Effector memory CD4-positive, alpha-beta T cell (primary cell): ENCODE results near the gene DUOX1.

ENCODE experiments used
- DNase-seq, 3 donors: peaks; one replicate each; pipeline ENCODE4 v3.0.0-alpha.2; 2020
- H3K27ac ChIP-seq: 2 replicates; pipeline ENCODE4 v1.7.0; 2013; ENCODE audit warnings: mild to moderate bottlenecking, low read length, moderate library complexity; ENCODE audit not compliant: insufficient read depth, poor library complexity, severe bottlenecking
- H3K27me3 ChIP-seq: replicated peaks from 2 replicates; pipeline ENCODE4 v1.7.0; 2013; ENCODE audit warnings: mild to moderate bottlenecking, low read length; ENCODE audit not compliant: insufficient read depth, control insufficient read depth, poor library complexity, severe bottlenecking
- H3K36me3 ChIP-seq: 2 replicates; pipeline ENCODE4 v1.7.0; 2013; ENCODE audit warnings: mild to moderate bottlenecking, low read length, moderate library complexity; ENCODE audit not compliant: control insufficient read depth, insufficient read depth
- H3K4me1 ChIP-seq: 2 replicates; pipeline ENCODE4 v1.7.0; 2013; ENCODE audit warnings: low read length, mild to moderate bottlenecking; ENCODE audit not compliant: control insufficient read depth, insufficient read depth, poor library complexity, severe bottlenecking
- H3K4me3 ChIP-seq: 2 replicates; pipeline ENCODE4 v1.7.0; 2013; ENCODE audit warnings: low read length, low read depth, mild to moderate bottlenecking; ENCODE audit not compliant: insufficient read depth, poor library complexity, severe bottlenecking
- H3K9me3 ChIP-seq: 2 replicates; pipeline ENCODE4 v1.7.0; 2013; ENCODE audit warnings: mild to moderate bottlenecking, low read length, moderate library complexity; ENCODE audit not compliant: control insufficient read depth

The DUOX1 gene

GRCh38 chr15:45141386-45141785 lies 11.6 kb downstream of the DUOX1 start:
- Histone ChIP-seq H3K9me3 (no peaks in the 10 kb centered on the region), H3K27me3 (peaks cover 6% of the 10 kb centered on the region), H3K4me1 (no peaks in the 10 kb centered on the region), H3K36me3 (no peaks in the 10 kb centered on the region), H3K4me3 (no peak overlapping the region), H3K27ac (no peak overlapping the region)
- no peak for DNase-seq

- no peaks in the 10 kb centered on the region for H3K36me3 ChIP-seq
- H3K27me3 ChIP-seq = no peaks in the 10 kb centered on the region
- H3K9me3 ChIP-seq = no peaks in the 10 kb centered on the region
These were observed 13.3 kb downstream of the DUOX1 start for GRCh38 chr15:45143056-45143455.

GRCh38 chr15:45143946-45144345 lies 14.2 kb downstream of the DUOX1 start:
- Histone ChIP-seq H3K4me1 (no peaks in the 10 kb centered on the region), H3K36me3 (no peaks in the 10 kb centered on the region), H3K27me3 (no peaks in the 10 kb centered on the region), H3K4me3 (no peak overlapping the region), H3K27ac (no peak overlapping the region), H3K9me3 (no peaks in the 10 kb centered on the region)
- no peak for DNase-seq

More at GRCh38 chr15:45143056-45143455, 13.3 kb downstream of the DUOX1 start:
- DNase-seq = no peak
- Histone ChIP-seq H3K27ac (no peak overlapping the region), H3K4me1 (no peaks in the 10 kb centered on the region), H3K4me3 (no peak overlapping the region)

GRCh38 chr15:45144775-45145174 lies 15.0 kb downstream of the DUOX1 start:
- Histone ChIP-seq H3K9me3 (no peaks in the 10 kb centered on the region), H3K36me3 (no peaks in the 10 kb centered on the region), H3K4me3 (no peak overlapping the region), H3K4me1 (no peaks in the 10 kb centered on the region), H3K27ac (no peak overlapping the region), H3K27me3 (no peaks in the 10 kb centered on the region)
- no peak for DNase-seq

GRCh38 chr15:45146405-45146804 lies 16.6 kb downstream of the DUOX1 start:
- H3K36me3 ChIP-seq = no peaks in the 10 kb centered on the region
- no peaks in the 10 kb centered on the region for H3K4me1 ChIP-seq
- H3K9me3 ChIP-seq = no peaks in the 10 kb centered on the region
- H3K27ac ChIP-seq = no peak overlapping the region
- DNase-seq = no peak
- no peak overlapping the region for H3K4me3 ChIP-seq
- no peaks in the 10 kb centered on the region for H3K27me3 ChIP-seq

GRCh38 chr15:45147606-45148005 lies 17.8 kb downstream of the DUOX1 start:
- H3K27ac ChIP-seq = no peak overlapping the region
- no peak overlapping the region for H3K4me3 ChIP-seq
- no peaks in the 10 kb centered on the region for H3K4me1 ChIP-seq
- H3K9me3 ChIP-seq = no peaks in the 10 kb centered on the region
- H3K27me3 ChIP-seq = no peaks in the 10 kb centered on the region
- no peaks in the 10 kb centered on the region for H3K36me3 ChIP-seq
- DNase-seq = no peak

GRCh38 chr15:45148076-45149059 lies 18.6 kb downstream of the DUOX1 start:
- Histone ChIP-seq H3K4me3 (no peak overlapping the region), H3K27me3 (no peaks in the 10 kb centered on the region), H3K9me3 (no peaks in the 10 kb centered on the region), H3K4me1 (no peaks in the 10 kb centered on the region), H3K27ac (no peak overlapping the region), H3K36me3 (no peaks in the 10 kb centered on the region)
- DNase-seq = no peak

GRCh38 chr15:45149060-45149459 lies 19.3 kb downstream of the DUOX1 start:
- H3K36me3 ChIP-seq = no peaks in the 10 kb centered on the region
- no peaks in the 10 kb centered on the region for H3K4me1 ChIP-seq
- no peaks in the 10 kb centered on the region for H3K27me3 ChIP-seq
- DNase-seq = no peak
- no peak overlapping the region for H3K27ac ChIP-seq
- no peak overlapping the region for H3K4me3 ChIP-seq
- H3K9me3 ChIP-seq = no peaks in the 10 kb centered on the region

GRCh38 chr15:45150481-45150880 lies 20.7 kb downstream of the DUOX1 start:
- H3K27me3 ChIP-seq = no peaks in the 10 kb centered on the region
- H3K27ac ChIP-seq = no peak overlapping the region
- no peaks in the 10 kb centered on the region for H3K36me3 ChIP-seq
- H3K4me1 ChIP-seq = no peaks in the 10 kb centered on the region
- no peaks in the 10 kb centered on the region for H3K9me3 ChIP-seq
- no peak overlapping the region for H3K4me3 ChIP-seq
- DNase-seq = no peak

- Histone ChIP-seq H3K36me3 (no peaks in the 10 kb centered on the region), H3K27ac (no peak overlapping the region), H3K4me1 (no peaks in the 10 kb centered on the region), H3K9me3 (no peaks in the 10 kb centered on the region), H3K4me3 (no peak overlapping the region), H3K27me3 (no peaks in the 10 kb centered on the region)
- DNase-seq = no peak
These were observed 21.2 kb downstream of the DUOX1 start for GRCh38 chr15:45150997-45151396.
